Testis (tissue), 3 donors: Measurements from ENCODE around the gene FGF19. TPM values are rescaled to one million over a fixed set of nuclear protein-coding genes. Genes with fewer than 3 reads are reported as not detected.

Source experiments
- DNase-seq: peaks from one replicate; pipeline ENCODE4 v3.0.0-alpha.2; 2019
- H3K27ac ChIP-seq, 2 donors: fragments of 200-600 bp; sonication (generic); one replicate each; pipeline ENCODE4 v1.5.1; 2019
- H3K27me3 ChIP-seq: fragments of 200-600 bp; sonication (generic); one replicate; pipeline ENCODE4 v1.5.1; 2019
- H3K36me3 ChIP-seq: fragments of 200-600 bp; sonication (generic); one replicate; pipeline ENCODE4 v1.5.1; 2017; ENCODE audit warnings: low read depth; ENCODE audit errors: missing control alignments
- H3K4me1 ChIP-seq: fragments of 200-600 bp; sonication (generic); one replicate; pipeline ENCODE4 v1.5.1; 2019
- H3K4me3 ChIP-seq, 2 donors: fragments of 200-600 bp; sonication (generic); one replicate each; pipeline ENCODE4 v1.5.1; 2017 to 2019
- H3K9me3 ChIP-seq: fragments of 200-600 bp; sonication (generic); one replicate; pipeline ENCODE4 v1.5.1; 2017
- CTCF ChIP-seq, 3 experiments: fragments of 450-650 bp in 2 of 3; fragments of 200-600 bp in 1 of 3; sonication (generic) in 1 of 3; IDR thresholded peaks; one replicate each; pipeline ENCODE4 v1.5.1; 2016 to 2019; ENCODE audit warnings: antibody characterized with exemption in 3 of 3, mild to moderate bottlenecking in 2 of 3, moderate library complexity in 1 of 3
- POLR2A ChIP-seq: fragments of 450-650 bp; IDR thresholded peaks from one replicate; pipeline ENCODE4 v1.6.1; 2017; ENCODE audit warnings: antibody characterized with exemption, mild to moderate bottlenecking, moderate library complexity
- WGBS, 2 donors: methylation state at CpG; one replicate each; pipeline ENCODE4 v1.1.5; 2018; 5-methylcytosine and 5-hydroxymethylcytosine counted together
- intact Hi-C: fragments of 100-400 bp; cut with DNase I; formaldehyde crosslinking; loops from one replicate; pipeline ENCODE4 v1.15.1; 2023; ENCODE audit warnings: low total_unique reads
- polyA plus RNA-seq: library from polyadenylated mRNA; stranded (reverse); fragments of 350-450 nt; fragmentation: Illumina TruSeq; extraction: RNeasy Lipid Tissue Mini Kit (QIAGEN cat#74804); gene quantifications from one replicate; pipeline ENCODE4 v1.2.3, GENCODE V29; 2014; ENCODE audit warnings: low read depth, low replicate concordance; ENCODE audit not compliant: insufficient read depth
- total RNA-seq, 2 donors: library from RNA; depleted of rRNA; stranded (reverse); fragments of >200 nt; gene quantifications; one replicate each; pipeline ENCODE4 v1.2.3, GENCODE V29; 2016

The FGF19 gene
- total and polyA plus RNA-seq, 3 donors from 2014 or later, result 0.31 to 0.37 (median 0.31) TPM

- no peak overlapping the region for H3K27ac ChIP-seq
- no peaks in the 10 kb centered on the region for H3K36me3 ChIP-seq
- intact Hi-C loops, result no loop called here
- TF ChIP-seq CTCF (IDR thresholded peaks at IDR 0.05) (no peak), POLR2A (no peak)
- H3K27me3 ChIP-seq, result no peaks in the 10 kb centered on the region
- 90 to 93% methylated on average over 35 to 38 of the region's 38 CpGs for WGBS, 2 donors
- no peak overlapping the region for H3K4me3 ChIP-seq
- H3K9me3 ChIP-seq, result no peaks in the 10 kb centered on the region
- DNase-seq, result no peak
- no peaks in the 10 kb centered on the region for H3K4me1 ChIP-seq
Observed at GRCh38 chr11:69654001-69654659, 49.7 kb downstream of the FGF19 start.

DNA sequence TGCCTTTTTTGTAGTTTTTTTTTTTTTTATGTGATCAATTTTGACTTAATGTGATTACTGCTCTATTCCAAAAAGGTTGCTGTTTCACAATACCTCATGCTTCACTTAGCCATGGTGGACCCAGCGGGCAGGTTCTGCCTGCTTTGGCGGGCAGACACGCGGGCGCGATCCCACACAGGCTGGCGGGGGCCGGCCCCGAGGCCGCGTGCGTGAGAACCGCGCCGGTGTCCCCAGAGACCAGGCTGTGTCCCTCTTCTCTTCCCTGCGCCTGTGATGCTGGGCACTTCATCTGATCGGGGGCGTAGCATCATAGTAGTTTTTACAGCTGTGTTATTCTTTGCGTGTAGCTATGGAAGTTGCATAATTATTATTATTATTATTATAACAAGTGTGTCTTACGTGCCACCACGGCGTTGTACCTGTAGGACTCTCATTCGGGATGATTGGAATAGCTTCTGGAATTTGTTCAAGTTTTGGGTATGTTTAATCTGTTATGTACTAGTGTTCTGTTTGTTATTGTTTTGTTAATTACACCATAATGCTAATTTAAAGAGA lies 50.3 kb downstream of the FGF19 start:
- H3K4me3 ChIP-seq, result no peak overlapping the region
- intact Hi-C loops, result no loop called here
- H3K27me3 ChIP-seq, result no peaks in the 10 kb centered on the region
- H3K4me1 ChIP-seq, result no peaks in the 10 kb centered on the region
- no peaks in the 10 kb centered on the region for H3K9me3 ChIP-seq
- no peaks in the 10 kb centered on the region for H3K36me3 ChIP-seq
- 94% methylated on average over 8 to 23 of the region's 23 CpGs for WGBS, 2 donors
- no peak overlapping the region for H3K27ac ChIP-seq
- TF ChIP-seq POLR2A, result no peak
- no peak for TF ChIP-seq CTCF (IDR thresholded peaks at IDR 0.05)
- DNase-seq, result no peak

DNA sequence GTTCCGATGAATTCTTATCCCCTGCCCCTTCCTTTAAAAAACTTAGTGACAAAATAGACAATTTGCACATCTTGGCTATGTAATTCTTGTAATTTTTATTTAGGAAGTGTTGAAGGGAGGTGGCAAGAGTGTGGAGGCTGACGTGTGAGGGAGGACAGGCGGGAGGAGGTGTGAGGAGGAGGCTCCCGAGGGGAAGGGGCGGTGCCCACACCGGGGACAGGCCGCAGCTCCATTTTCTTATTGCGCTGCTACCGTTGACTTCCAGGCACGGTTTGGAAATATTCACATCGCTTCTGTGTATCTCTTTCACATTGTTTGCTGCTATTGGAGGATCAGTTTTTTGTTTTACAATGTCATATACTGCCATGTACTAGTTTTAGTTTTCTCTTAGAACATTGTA lies 50.8 kb downstream of the FGF19 start:
- Histone ChIP-seq H3K36me3 (no peaks in the 10 kb centered on the region), H3K4me3 (no peak overlapping the region), H3K27me3 (no peaks in the 10 kb centered on the region), H3K9me3 (no peaks in the 10 kb centered on the region), H3K4me1 (no peaks in the 10 kb centered on the region), H3K27ac (no peak overlapping the region)
- intact Hi-C loops, result no loop called here
- TF ChIP-seq CTCF (IDR thresholded peaks at IDR 0.05), result no peak
- no peak for TF ChIP-seq POLR2A
- no peak for DNase-seq
- WGBS, 2 donors, result 72 to 74% methylated on average over 11 of the region's 11 CpGs

GRCh38 chr11:69651834-69652620 lies 51.8 kb downstream of the FGF19 start:
- intact Hi-C loops, result no loop called here
- H3K27me3 ChIP-seq, result no peaks in the 10 kb centered on the region
- H3K9me3 ChIP-seq, result no peaks in the 10 kb centered on the region
- no peak overlapping the region for H3K4me3 ChIP-seq
- no peaks in the 10 kb centered on the region for H3K36me3 ChIP-seq
- WGBS, 2 donors, result 91% methylated on average over 15 of the region's 15 CpGs
- no peak for DNase-seq
- TF ChIP-seq CTCF (IDR thresholded peaks at IDR 0.05) (no peak), POLR2A (no peak)
- H3K27ac ChIP-seq, result no peak overlapping the region
- no peaks in the 10 kb centered on the region for H3K4me1 ChIP-seq
